Measurements from ENCODE around the gene MIXL1.

Gene MIXL1

GRCh38 chr1:226209307-226210059, 14.0 kb upstream of the MIXL1 start:
- Histone ChIP-seq H3K9me3 (ENCODE audit: insufficient read depth, low read length) (no peaks in the 10 kb centered on the region), H4K20me1 (ENCODE audit: insufficient read depth, low read length) (no peaks in the 10 kb centered on the region), H3K36me3 (replicated peaks; ENCODE audit: low read depth, low read length) (no peaks in the 10 kb centered on the region), H3K27ac (ENCODE audit: low read length) (no peak overlapping the region), H3K9ac (ENCODE audit: low read length) (no peak overlapping the region), H3K4me1 (ENCODE audit: low read length) (no peaks in the 10 kb centered on the region), H3K79me2 (ENCODE audit: low read length) (no peaks in the 10 kb centered on the region), H2AFZ (ENCODE audit: low read depth, low read length) (no peak overlapping the region), H3K4me3 (ENCODE audit: low read length) (no peak overlapping the region), H3K4me2 (ENCODE audit: low read length) (no peak overlapping the region), H3K27me3 (ENCODE audit: low read depth, low read length) (0 out of 2 replicates have a peak, but pooled peaks cover 4% of the 10 kb centered on the region)
- no peak for TF ChIP-seq EZH2phosphoT487 (IDR thresholded peaks at IDR 0.05; ENCODE audit: low read depth)
- no peak for TF ChIP-seq CTCF (IDR thresholded peaks at IDR 0.05; ENCODE audit: low read depth, low read length)

- H3K27me3 ChIP-seq (ENCODE audit: low read depth, low read length): 0 out of 2 replicates have a peak, but pooled peaks cover 4% of the 10 kb centered on the region
- no peak overlapping the region for H3K4me2 ChIP-seq (ENCODE audit: low read length)
- H3K4me1 ChIP-seq (ENCODE audit: low read length): no peaks in the 10 kb centered on the region
- no peak overlapping the region for H3K4me3 ChIP-seq (ENCODE audit: low read length)
- no peaks in the 10 kb centered on the region for H3K9me3 ChIP-seq (ENCODE audit: insufficient read depth, low read length)
- no peaks in the 10 kb centered on the region for H3K36me3 ChIP-seq (replicated peaks; ENCODE audit: low read depth, low read length)
- H3K9ac ChIP-seq (ENCODE audit: low read length): no peak overlapping the region
- H3K79me2 ChIP-seq (ENCODE audit: low read length): no peaks in the 10 kb centered on the region
- H4K20me1 ChIP-seq (ENCODE audit: insufficient read depth, low read length): no peaks in the 10 kb centered on the region
- H2AFZ ChIP-seq (ENCODE audit: low read depth, low read length): no peak overlapping the region
- TF ChIP-seq EZH2phosphoT487 (IDR thresholded peaks at IDR 0.05; ENCODE audit: low read depth): no peak
- TF ChIP-seq CTCF (IDR thresholded peaks at IDR 0.05; ENCODE audit: low read depth, low read length): no peak
- no peak overlapping the region for H3K27ac ChIP-seq (ENCODE audit: low read length)
Measured at GRCh38 chr1:226210571-226211176, 12.8 kb upstream of the MIXL1 start.

GRCh38 chr1:226211181-226211821, 12.2 kb upstream of the MIXL1 start:
- no peaks in the 10 kb centered on the region for H3K9me3 ChIP-seq (ENCODE audit: insufficient read depth, low read length)
- no peak overlapping the region for H3K4me3 ChIP-seq (ENCODE audit: low read length)
- TF ChIP-seq CTCF (IDR thresholded peaks at IDR 0.05; ENCODE audit: low read depth, low read length) (no peak), EZH2phosphoT487 (IDR thresholded peaks at IDR 0.05; ENCODE audit: low read depth) (no peak)
- no peak overlapping the region for H2AFZ ChIP-seq (ENCODE audit: low read depth, low read length)
- H3K4me1 ChIP-seq (ENCODE audit: low read length): no peaks in the 10 kb centered on the region
- H4K20me1 ChIP-seq (ENCODE audit: insufficient read depth, low read length): no peaks in the 10 kb centered on the region
- 0 out of 2 replicates have a peak, but pooled peaks cover 4% of the 10 kb centered on the region for H3K27me3 ChIP-seq (ENCODE audit: low read depth, low read length)
- no peak overlapping the region for H3K9ac ChIP-seq (ENCODE audit: low read length)
- no peak overlapping the region for H3K4me2 ChIP-seq (ENCODE audit: low read length)
- no peak overlapping the region for H3K27ac ChIP-seq (ENCODE audit: low read length)
- no peaks in the 10 kb centered on the region for H3K36me3 ChIP-seq (replicated peaks; ENCODE audit: low read depth, low read length)
- H3K79me2 ChIP-seq (ENCODE audit: low read length): no peaks in the 10 kb centered on the region

- Histone ChIP-seq H3K36me3 (replicated peaks; ENCODE audit: low read depth, low read length) (no peaks in the 10 kb centered on the region), H3K9ac (ENCODE audit: low read length) (no peak overlapping the region), H3K79me2 (ENCODE audit: low read length) (no peaks in the 10 kb centered on the region), H4K20me1 (ENCODE audit: insufficient read depth, low read length) (no peaks in the 10 kb centered on the region), H3K4me2 (ENCODE audit: low read length) (no peak overlapping the region), H3K4me1 (ENCODE audit: low read length) (no peaks in the 10 kb centered on the region), H3K27me3 (ENCODE audit: low read depth, low read length) (no peaks in the 10 kb centered on the region), H3K9me3 (ENCODE audit: insufficient read depth, low read length) (no peaks in the 10 kb centered on the region), H3K4me3 (ENCODE audit: low read length) (no peak overlapping the region), H2AFZ (ENCODE audit: low read depth, low read length) (no peak overlapping the region), H3K27ac (ENCODE audit: low read length) (no peak overlapping the region)
- no peak for TF ChIP-seq CTCF (IDR thresholded peaks at IDR 0.05; ENCODE audit: low read depth, low read length)
Measured at GRCh38 chr1:226212545-226212944, 10.9 kb upstream of the MIXL1 start.
